Choroid plexus epithelial cell (primary cell): Measurements from ENCODE around the gene SGO2.

Experiments
- DNase-seq: peaks from one replicate; pipeline ENCODE4 v3.0.0-alpha.2; 2010; ENCODE audit warnings: low read depth
- H3K4me3 ChIP-seq: 2 replicates; pipeline ENCODE4 v1.5.1; 2011; ENCODE audit warnings: low read depth, mild to moderate bottlenecking, control low read depth, low read length, moderate library complexity
- CTCF ChIP-seq: conservative IDR thresholded peaks from 2 replicates; pipeline ENCODE4 v1.5.1; 2011; ENCODE audit warnings: low read depth, mild to moderate bottlenecking, control low read depth, inconsistent platforms, low read length, moderate library complexity

Gene SGO2

GRCh38 chr2:200525882-200526651 lies at the start of gene SGO2:
Gene SGO2, plus strand, starts transcription at chr2:200526207. Its CDS starts 6,769 bp downstream, at chr2:200532976.
- peak within 1 kb of the TSS; percentile 97 for H3K4me3 ChIP-seq
- TF ChIP-seq CTCF: no peak
- DNase-seq: peak; percentile 93

GRCh38 chr2:200476836-200477235 lies 49.2 kb upstream of the SGO2 start:
- no peak for DNase-seq
- no peak overlapping the region for H3K4me3 ChIP-seq

GRCh38 chr2:200477667-200478131 lies 48.3 kb upstream of the SGO2 start:
- no peak for DNase-seq
- no peak for TF ChIP-seq CTCF
- H3K4me3 ChIP-seq: no peak overlapping the region

More at GRCh38 chr2:200476836-200477235, 49.2 kb upstream of the SGO2 start:
- TF ChIP-seq CTCF: no peak

- H3K4me3 ChIP-seq: no peak overlapping the region
- TF ChIP-seq CTCF: no peak
- peak; percentile 87 for DNase-seq
These were observed 46.2 kb upstream of the SGO2 start for GRCh38 chr2:200479692-200480265.

GRCh38 chr2:200482194-200482593 lies 43.8 kb upstream of the SGO2 start:
- no peak for TF ChIP-seq CTCF
- DNase-seq: no peak
- no peak overlapping the region for H3K4me3 ChIP-seq

- no peak overlapping the region for H3K4me3 ChIP-seq
- peak; percentile 52 for DNase-seq
- peak; percentile 63 for TF ChIP-seq CTCF
These were observed 42.2 kb upstream of the SGO2 start for GRCh38 chr2:200483729-200484198.
